HG02973 (cell line): ENCODE measurements around the gene TOGARAM2.

Source experiments
- ATAC-seq: cut with Tn5 transposase; IDR thresholded peaks from one replicate; pipeline ENCODE4 v1.9.1; 2021; ENCODE audit warnings: moderate library complexity; ENCODE audit not compliant: unreplicated experiment

Gene TOGARAM2

DNA sequence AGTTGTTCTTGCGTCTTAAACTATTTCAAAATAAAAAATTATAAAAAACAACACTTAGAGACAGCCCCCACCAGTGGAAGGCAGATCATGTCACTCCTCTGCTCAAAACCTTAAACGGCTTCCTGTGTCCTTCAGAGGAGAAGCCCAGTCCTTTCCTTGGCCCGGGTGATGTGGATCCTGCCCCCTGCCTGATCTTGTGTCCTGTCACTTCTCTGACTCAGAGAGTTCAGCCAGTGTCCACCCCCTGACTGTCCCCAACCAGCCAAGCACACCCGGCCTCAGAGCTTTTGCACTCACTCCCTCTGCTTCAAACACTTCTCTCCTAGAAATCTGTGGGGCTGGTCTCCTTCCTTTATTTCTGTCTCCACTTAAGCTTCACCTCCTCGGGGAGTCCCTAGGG lies 35.4 kb downstream of the TOGARAM2 start:
- no peak for ATAC-seq

GRCh38 chr2:29017716-29018435 lies 36.8 kb downstream of the TOGARAM2 start:
- ATAC-seq, result no peak

- ATAC-seq, result no peak
Observed at GRCh38 chr2:29021886-29022285, 40.8 kb downstream of the TOGARAM2 start.

DNA sequence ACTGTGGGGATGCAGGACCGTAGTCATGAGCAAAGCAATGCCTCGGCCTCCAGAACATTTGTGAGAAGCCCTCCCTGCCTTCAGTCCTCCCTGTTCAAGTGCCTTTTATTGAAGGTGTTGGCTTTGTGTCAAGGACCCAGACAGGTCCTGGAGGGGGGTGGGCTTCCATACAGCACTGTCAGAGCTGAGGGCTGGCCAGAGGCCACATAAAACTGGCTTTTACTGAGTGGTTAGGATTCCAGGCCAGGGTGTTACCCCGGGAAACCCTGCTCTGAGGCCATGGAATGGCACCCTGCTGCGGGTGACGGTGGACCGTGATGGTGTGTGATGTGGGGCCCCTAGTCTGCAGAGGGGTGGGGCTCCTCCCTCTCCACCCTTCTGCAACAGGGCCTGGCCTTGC lies 41.6 kb downstream of the TOGARAM2 start:
- no peak for ATAC-seq

GRCh38 chr2:29023188-29023587 lies 42.1 kb downstream of the TOGARAM2 start:
- no peak for ATAC-seq

DNA sequence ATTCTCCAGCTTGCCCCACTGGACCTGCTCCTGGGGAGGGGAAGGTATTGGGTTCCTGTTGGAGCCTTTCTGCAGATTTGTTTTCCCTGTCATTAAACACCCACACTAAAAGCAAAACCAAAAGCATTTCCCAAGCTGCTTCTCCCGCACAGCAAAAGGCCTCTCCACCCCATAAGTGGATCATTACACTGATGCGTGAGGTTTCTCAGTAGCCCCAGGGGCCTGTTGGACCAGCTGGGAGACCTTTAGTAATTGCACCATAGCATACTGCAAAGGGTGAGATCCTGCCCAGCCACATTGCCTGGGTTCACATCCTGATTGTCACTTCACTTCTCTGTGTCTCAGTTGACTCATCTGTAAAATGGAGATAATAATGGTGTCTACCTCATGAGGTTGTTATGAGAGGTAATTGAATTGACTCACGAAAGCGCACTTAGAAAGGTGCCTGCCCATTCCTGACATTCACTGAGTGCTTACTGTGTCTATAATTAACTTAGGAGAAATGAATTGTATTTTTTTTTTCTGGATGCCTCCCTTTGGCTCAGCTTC lies 43.9 kb downstream of the TOGARAM2 start:
- no peak for ATAC-seq

DNA sequence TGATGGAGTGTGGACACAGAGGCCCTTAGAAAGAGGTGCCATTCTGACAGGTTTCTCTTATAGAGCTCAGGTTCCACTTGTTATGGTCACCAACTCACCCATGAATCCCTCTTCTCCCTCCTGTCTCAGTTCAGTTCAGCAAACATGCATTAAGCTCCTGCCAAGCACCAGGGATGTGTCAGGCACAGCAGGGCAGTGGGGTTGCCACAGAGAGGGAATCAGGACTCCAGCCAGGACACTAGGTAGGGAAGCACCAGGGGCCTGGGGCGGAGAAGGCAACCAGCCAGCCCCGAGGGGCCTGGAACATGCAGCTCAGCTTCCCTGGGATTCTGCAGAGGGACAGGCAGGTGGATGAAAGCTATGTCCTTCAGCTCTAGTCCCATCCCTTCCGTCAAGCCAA lies 44.6 kb downstream of the TOGARAM2 start:
- ATAC-seq, result no peak

DNA sequence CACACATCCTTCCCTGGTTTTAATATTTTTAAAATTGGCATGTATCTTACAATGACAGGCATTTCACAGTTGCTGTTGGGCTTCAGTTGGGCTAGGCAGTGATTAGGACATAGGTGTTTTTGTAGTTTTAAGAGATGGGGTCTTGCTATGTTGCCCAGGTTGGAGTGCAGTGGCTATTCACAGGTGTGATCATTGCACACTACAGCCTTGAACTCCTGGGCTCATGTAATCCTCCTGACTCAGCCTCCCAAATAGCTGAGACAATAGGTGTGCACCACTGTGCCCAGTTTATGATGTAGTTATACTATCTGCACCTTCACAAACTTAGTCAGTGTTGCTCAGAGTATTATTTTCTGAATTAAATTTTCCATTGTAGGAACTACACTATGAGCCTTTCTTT lies 49.9 kb downstream of the TOGARAM2 start:
- no peak for ATAC-seq

DNA sequence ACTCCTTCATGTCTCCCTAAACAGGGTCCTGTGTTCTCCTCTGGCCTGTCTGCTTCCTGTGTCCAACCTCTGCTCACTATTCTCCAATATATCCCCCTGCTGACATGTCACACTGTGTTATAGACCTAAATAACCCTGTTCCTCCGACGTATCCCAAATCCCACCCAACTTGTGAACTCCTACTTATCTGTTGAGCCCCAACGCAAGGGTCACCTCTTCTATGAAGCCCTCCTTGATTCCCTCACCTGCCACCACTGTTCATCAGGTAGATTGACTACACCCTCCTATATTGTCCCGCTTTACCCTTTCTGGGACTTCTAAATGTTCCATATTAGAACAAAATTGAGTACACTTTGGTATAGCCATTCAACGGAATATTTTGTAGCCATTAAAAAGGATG lies 51.1 kb downstream of the TOGARAM2 start:
- ATAC-seq, result no peak

DNA sequence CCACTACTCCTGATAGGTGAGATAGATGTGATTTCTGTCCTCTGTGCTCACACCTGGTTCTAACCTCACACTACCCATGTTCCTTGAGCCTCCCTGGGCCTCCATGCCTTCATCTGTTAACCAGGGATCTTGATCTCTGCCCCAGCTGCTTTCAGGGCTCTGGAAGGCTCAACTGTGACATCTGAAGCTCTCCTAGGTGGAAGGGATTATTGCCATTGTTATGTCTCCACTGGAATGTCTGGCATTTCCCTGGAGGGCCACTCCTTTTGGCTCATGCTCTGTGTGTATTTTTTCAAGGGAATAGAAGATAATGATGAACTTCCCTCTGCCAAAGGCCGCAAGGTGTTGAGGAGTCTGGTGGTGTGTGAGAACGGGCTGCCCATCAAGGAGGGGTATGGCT lies 52.1 kb downstream of the TOGARAM2 start:
- ATAC-seq, result no peak

DNA sequence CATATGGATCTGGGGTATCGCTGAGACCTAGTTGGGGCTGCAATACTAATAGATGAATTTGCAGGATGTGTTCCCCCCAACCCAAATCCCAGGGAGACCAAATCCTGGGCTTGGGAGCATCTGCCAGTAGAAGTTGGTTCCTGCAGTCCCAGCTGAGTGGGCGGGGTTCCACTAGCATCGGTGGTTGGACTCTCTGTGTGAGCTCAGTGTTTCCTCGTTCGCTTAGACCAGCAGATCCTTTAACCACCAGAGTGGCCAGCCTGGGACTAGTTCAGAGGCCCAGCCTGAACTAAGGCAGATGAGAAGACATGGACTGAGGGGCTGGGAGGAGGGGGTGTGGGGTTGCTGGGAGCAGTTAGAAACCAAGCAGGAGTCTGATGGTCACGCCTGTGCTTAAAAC lies 52.6 kb downstream of the TOGARAM2 start:
- no peak for ATAC-seq

DNA sequence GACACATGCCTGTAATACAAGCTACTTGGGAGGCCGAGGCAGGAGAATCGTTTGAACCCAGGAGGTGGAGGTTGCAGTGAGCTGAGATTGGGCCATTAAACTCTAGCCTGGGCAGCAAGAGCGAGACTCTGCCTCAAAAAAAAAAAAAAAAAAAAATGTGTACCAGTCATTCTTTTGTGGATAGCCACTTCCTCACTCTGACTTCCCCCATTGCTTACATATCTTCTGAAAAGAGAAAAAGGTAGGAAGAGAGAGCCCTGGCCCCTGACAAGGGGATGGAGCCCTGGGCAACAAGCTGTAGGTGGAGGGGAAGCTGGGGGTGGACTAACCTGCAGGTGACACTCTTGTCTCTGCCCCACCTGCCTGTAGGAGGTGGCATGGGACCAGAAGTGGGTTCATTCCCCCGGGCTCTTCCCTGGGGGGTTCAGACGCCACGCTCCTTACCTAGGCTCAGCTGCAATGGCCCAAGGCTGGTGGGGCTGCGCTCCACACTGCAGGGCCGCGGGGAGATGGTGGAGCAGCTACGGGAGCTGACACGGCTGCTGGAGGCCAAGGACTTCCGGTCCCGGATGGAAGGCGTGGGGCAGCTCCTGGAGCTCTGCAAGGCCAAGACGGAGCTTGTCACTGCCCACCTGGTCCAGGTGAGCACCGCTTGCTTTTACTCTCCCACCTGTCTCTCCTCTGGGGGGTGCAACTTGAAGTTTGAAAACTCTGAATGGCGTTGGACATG lies 54.1 kb downstream of the TOGARAM2 start:
- ATAC-seq, result no peak

GRCh38 chr2:29039718-29040480 lies 58.8 kb downstream of the TOGARAM2 start:
- no peak for ATAC-seq

- no peak for ATAC-seq
Observed at GRCh38 chr2:29040552-29040951, 59.5 kb downstream of the TOGARAM2 start.

DNA sequence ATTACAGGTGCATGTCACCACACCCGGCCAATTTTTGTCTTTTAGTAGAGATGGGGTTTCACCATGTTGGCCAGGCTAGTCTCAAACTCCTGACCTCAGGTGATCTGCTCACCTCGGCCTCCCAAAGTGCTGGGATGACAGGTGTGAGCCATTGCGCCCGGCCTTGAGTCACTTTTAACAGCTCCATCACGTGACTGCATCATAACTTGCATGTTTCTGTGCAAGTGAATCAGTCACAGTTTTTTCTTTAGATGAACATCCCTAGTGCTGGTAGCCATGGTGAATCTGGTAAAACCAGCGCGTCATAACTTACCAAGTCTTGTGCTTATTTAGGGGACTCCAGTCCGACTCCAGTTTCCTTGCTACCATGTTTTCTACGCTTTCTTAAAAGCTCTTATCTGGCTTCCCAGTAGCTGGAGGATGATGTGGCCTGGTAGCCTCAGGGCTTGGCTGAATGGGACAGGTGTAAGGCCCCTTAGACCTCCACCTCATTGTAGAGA lies 60.1 kb downstream of the TOGARAM2 start:
- no peak for ATAC-seq

DNA sequence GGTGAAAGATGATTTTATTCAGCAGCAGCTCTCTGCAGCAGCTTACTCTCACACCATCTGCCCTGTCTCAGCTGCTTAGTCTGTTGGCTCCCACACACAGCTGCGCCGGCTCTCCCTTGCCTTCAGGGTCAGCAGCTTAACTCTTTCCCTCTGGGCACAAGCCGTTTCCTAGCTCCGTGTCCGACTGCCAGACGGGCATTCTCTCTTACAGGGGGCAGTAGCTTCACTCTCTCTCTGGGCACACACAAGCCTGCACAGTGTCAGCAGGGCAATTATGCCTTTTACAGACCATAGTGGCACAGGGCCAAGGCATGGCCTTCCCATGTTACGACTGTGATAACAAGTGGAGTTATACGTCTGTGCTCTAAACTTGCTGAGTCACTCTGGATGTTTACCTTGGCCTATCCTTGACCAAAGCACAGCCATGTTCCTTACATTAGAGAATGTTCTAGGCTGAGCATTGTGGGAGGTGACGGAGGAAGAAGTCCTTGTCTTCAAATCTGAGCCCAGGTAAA lies 61.5 kb downstream of the TOGARAM2 start:
- no peak for ATAC-seq

- ATAC-seq, result no peak
Observed at GRCh38 chr2:29044459-29044858, 63.4 kb downstream of the TOGARAM2 start.

- ATAC-seq, result no peak
Observed at GRCh38 chr2:29046321-29046720, 65.2 kb downstream of the TOGARAM2 start.

DNA sequence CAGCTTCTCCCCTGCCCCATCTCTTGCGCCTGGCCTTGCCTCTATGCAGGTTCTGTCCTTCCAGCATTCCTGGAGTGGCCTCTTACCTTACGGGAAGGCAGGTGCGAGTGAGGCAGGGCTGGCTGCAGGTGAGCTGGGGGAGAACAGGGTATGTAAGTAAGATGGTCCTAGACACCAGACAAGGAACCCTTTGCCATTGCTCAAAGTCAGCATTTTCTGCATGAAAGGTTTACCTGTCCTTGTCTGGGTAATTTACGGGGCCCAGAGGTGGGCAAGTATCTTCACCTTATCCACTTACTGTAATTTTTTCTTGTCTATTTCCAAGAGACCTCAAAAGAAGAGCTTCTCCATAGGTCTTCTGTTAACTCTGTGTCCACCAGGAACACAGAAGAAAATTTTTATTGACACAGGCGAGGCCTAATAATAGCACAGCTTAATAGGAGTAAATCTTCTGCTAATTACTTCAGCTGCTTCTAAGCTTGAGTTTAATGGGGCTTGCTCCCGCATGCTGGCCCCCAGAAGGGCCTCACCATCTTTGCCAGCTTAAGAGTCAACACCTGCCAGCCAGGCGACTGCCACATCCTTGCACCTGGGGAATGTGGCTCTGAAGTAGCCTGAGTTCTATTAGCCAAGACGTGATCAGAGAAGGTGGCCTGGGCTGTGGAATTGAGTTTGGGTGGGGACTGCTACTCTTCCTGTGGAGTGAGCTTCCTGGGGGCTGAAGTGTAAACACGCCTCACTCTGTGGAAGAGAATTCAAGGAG lies 66.2 kb downstream of the TOGARAM2 start:
- ATAC-seq, result no peak

- no peak for ATAC-seq
Observed at GRCh38 chr2:29050591-29050990, 69.5 kb downstream of the TOGARAM2 start.
